Transverse colon (tissue), 4 donors: ENCODE data around the gene KIFC1. TPM values are rescaled to one million over a fixed set of nuclear protein-coding genes. Genes with fewer than 3 reads are reported as not detected.

Source experiments
- DNase-seq: peaks from one replicate; pipeline ENCODE4 v3.0.0-alpha.2; 2019
- H3K27ac ChIP-seq, 4 donors: fragments of 200-600 bp; sonication (generic); 2 replicates each; pipeline ENCODE4 v1.5.1; 2016 to 2018; ENCODE audit warnings: inconsistent platforms in 4 of 4
- H3K27me3 ChIP-seq: fragments of 200-600 bp; sonication (generic); 2 replicates; pipeline ENCODE4 v1.5.1; 2017; ENCODE audit warnings: inconsistent platforms
- H3K36me3 ChIP-seq, 4 donors: fragments of 200-600 bp; sonication (generic); 2 replicates each; pipeline ENCODE4 v1.5.1; 2017 to 2019; ENCODE audit warnings: inconsistent platforms in 4 of 4
- H3K4me1 ChIP-seq, 4 donors: fragments of 200-600 bp; sonication (generic); 2 replicates each; pipeline ENCODE4 v1.5.1; 2017 to 2020; ENCODE audit warnings: inconsistent platforms in 4 of 4
- H3K4me3 ChIP-seq, 4 donors: fragments of 200-600 bp; sonication (generic); 1 replicate in 1 of 4; 2 replicates in 3 of 4; pipeline versions ENCODE4 v1.5.1 to v1.6.1; 2017 to 2019; ENCODE audit warnings: inconsistent platforms in 4 of 4
- H3K9me3 ChIP-seq, 2 donors: fragments of 200-600 bp; sonication (generic); 2 replicates each; pipeline ENCODE4 v1.5.1; 2017 to 2019; ENCODE audit warnings: inconsistent platforms in 2 of 2
- CTCF ChIP-seq, 5 experiments: fragments of 200-600 bp in 3 of 5; fragments of 450-650 bp in 2 of 5; sonication (generic) in 3 of 5; IDR thresholded peaks; 1 replicate in 2 of 5; 2 replicates in 3 of 5; pipeline ENCODE4 v1.5.1; 2016 to 2017; ENCODE audit warnings: antibody characterized with exemption in 5 of 5, inconsistent platforms in 3 of 5, mild to moderate bottlenecking in 2 of 5, moderate library complexity in 1 of 5
- EP300 ChIP-seq: sonication (generic); formaldehyde crosslinking; IDR thresholded peaks from one replicate; pipeline ENCODE4 v1.6.1; 2017; ENCODE audit warnings: antibody characterized with exemption, low read depth
- POLR2A ChIP-seq: fragments of 450-650 bp; IDR thresholded peaks from one replicate; pipeline ENCODE4 v1.6.1; 2016; ENCODE audit warnings: antibody characterized with exemption, mild to moderate bottlenecking, moderate library complexity
- POLR2AphosphoS5 ChIP-seq, 3 donors: sonication (generic); formaldehyde crosslinking; IDR thresholded peaks; one replicate each; pipeline ENCODE4 v1.6.1; 2016; ENCODE audit warnings: antibody characterized with exemption in 3 of 3
- WGBS, 2 donors: methylation state at CpG; one replicate each; pipeline ENCODE4 v1.1.5; 2018; ENCODE audit warnings: low coverage in 1 of 2; 5-methylcytosine and 5-hydroxymethylcytosine counted together
- in situ Hi-C, 4 donors: fragments of 200-750 bp; cut with MboI; loops; one replicate each; pipeline versions ENCODE4 v1.15.0 to v1.15.1; 2017; ENCODE audit warnings: low sequenced_read_pairs in 3 of 4, low pct_ligation_motif_present in 1 of 4, low pct_unique_long_range_greater_than_20kb in 1 of 4
- intact Hi-C: fragments of 100-400 bp; cut with DNase I; formaldehyde crosslinking; loops from one replicate; pipeline ENCODE4 v1.15.1; 2023; ENCODE audit warnings: low total_unique reads
- total RNA-seq, 4 donors: library from RNA; depleted of rRNA; stranded (reverse); fragments of >200 nt; gene quantifications; one replicate each; pipeline ENCODE4 v1.1.0, GENCODE V29; 2016

The KIFC1 gene
- total RNA-seq, 4 donors from 2014 or later, result 2.6 to 51.5 (median 5.8) TPM

GRCh38 chr6:33439956-33440648 lies 48.5 kb downstream of the KIFC1 start:
- Histone ChIP-seq H3K27ac (no peak overlapping the region), H3K27me3 (no peaks in the 10 kb centered on the region), H3K4me3 (no peak overlapping the region), H3K4me1 (no peaks in the 10 kb centered on the region), H3K36me3 (peaks cover 0 to 28% (median 0%) of the 10 kb centered on the region in 4 donors), H3K9me3 (no peaks in the 10 kb centered on the region)
- TF ChIP-seq CTCF (IDR thresholded peaks at IDR 0.05) (no peak), POLR2A (no peak), POLR2AphosphoS5 (IDR thresholded peaks at IDR 0.05) (no peak), EP300 (no peak)
- WGBS, 2 donors, result 76 to 93% methylated on average over 2 to 9 of the region's 9 CpGs
- intact Hi-C loops (no loop called here), in situ Hi-C loops (no loop called here)
- no peak for DNase-seq

- Histone ChIP-seq H3K9me3 (no peaks in the 10 kb centered on the region), H3K36me3 (peaks cover 0 to 21% (median 0%) of the 10 kb centered on the region in 4 donors), H3K4me3 (no peak overlapping the region), H3K4me1 (no peaks in the 10 kb centered on the region), H3K27me3 (no peaks in the 10 kb centered on the region), H3K27ac (no peak overlapping the region)
- in situ Hi-C loops (no loop called here), intact Hi-C loops (no loop called here)
- DNase-seq, result no peak
- TF ChIP-seq EP300 (no peak), POLR2A (no peak), POLR2AphosphoS5 (IDR thresholded peaks at IDR 0.05) (no peak), CTCF (IDR thresholded peaks at IDR 0.05) (no peak)
- 85% methylated on average over 19 of the region's 19 CpGs; no CpG with 5 or more reads in 1 of the 2 donors for WGBS, 2 donors
These were observed 49.2 kb downstream of the KIFC1 start for GRCh38 chr6:33440649-33441309.

GRCh38 chr6:33441457-33441856 lies 49.8 kb downstream of the KIFC1 start:
- in situ Hi-C loops (no loop called here), intact Hi-C loops (no loop called here)
- WGBS, 2 donors, result 95% methylated on average over 9 of the region's 9 CpGs; no CpG with 5 or more reads in 1 of the 2 donors

More at GRCh38 chr6:33441457-33441856, 49.8 kb downstream of the KIFC1 start:
- TF ChIP-seq EP300 (no peak), POLR2A (no peak), POLR2AphosphoS5 (IDR thresholded peaks at IDR 0.05) (no peak), CTCF (IDR thresholded peaks at IDR 0.05) (no peak)
- Histone ChIP-seq H3K27me3 (no peaks in the 10 kb centered on the region), H3K9me3 (no peaks in the 10 kb centered on the region), H3K4me1 (no peaks in the 10 kb centered on the region), H3K27ac (no peak overlapping the region), H3K36me3 (peaks cover 0 to 20% (median 0%) of the 10 kb centered on the region in 4 donors), H3K4me3 (no peak overlapping the region)
- no peak for DNase-seq
